ENCODE data around the gene ST7L. TPM values are rescaled to one million over a fixed set of nuclear protein-coding genes. Genes with fewer than 3 reads are reported as not detected.

Gene ST7L
- total RNA-seq, 1 experiment from 2014 or later, result 24.8 TPM

GRCh38 chr1:112589766-112590165 lies 29.2 kb downstream of the ST7L start:
- Histone ChIP-seq H3K36me3 (peaks cover 44% of the 10 kb centered on the region), H3K4me3 (no peak overlapping the region), H3K27me3 (no peaks in the 10 kb centered on the region), H3K9me3 (replicated peaks) (peaks cover 5% of the 10 kb centered on the region; the same call in 1 of the 2 replicates), H3K27ac (no peak overlapping the region), H3K4me1 (peaks cover 4% of the 10 kb centered on the region; the same call in 1 of the 2 replicates)
- no peak for DNase-seq

- Histone ChIP-seq H3K9me3 (replicated peaks) (0 out of 2 replicates have a peak, but pooled peaks cover 5% of the 10 kb centered on the region), H3K36me3 (peaks cover 24% of the 10 kb centered on the region), H3K4me1 (no peaks in the 10 kb centered on the region), H3K4me3 (no peak overlapping the region), H3K27ac (no peak overlapping the region), H3K27me3 (no peaks in the 10 kb centered on the region)
- DNase-seq, result no peak
Observed at GRCh38 chr1:112583366-112583765, 35.6 kb downstream of the ST7L start.

GRCh38 chr1:112581586-112582192 lies 37.3 kb downstream of the ST7L start:
- Histone ChIP-seq H3K4me1 (no peaks in the 10 kb centered on the region), H3K36me3 (peaks cover 27% of the 10 kb centered on the region), H3K27ac (no peak overlapping the region), H3K27me3 (no peaks in the 10 kb centered on the region), H3K9me3 (replicated peaks) (no peaks in the 10 kb centered on the region), H3K4me3 (no peak overlapping the region)
- no peak for DNase-seq

GRCh38 chr1:112579801-112580510 lies 39.0 kb downstream of the ST7L start:
- Histone ChIP-seq H3K27me3 (no peaks in the 10 kb centered on the region), H3K4me3 (no peak overlapping the region), H3K9me3 (replicated peaks) (no peaks in the 10 kb centered on the region), H3K4me1 (peaks cover 7% of the 10 kb centered on the region; the same call in 1 of the 2 replicates), H3K27ac (no peak overlapping the region), H3K36me3 (peaks cover 42% of the 10 kb centered on the region)
- no peak for DNase-seq

GRCh38 chr1:112576240-112576639 lies 42.7 kb downstream of the ST7L start:
- Histone ChIP-seq H3K27ac (no peak overlapping the region), H3K4me3 (no peak overlapping the region), H3K27me3 (no peaks in the 10 kb centered on the region), H3K9me3 (replicated peaks) (no peaks in the 10 kb centered on the region), H3K4me1 (peaks cover 7% of the 10 kb centered on the region; the same call in 1 of the 2 replicates), H3K36me3 (peaks cover 53% of the 10 kb centered on the region)
- no peak for DNase-seq

GRCh38 chr1:112575154-112575804 lies 43.7 kb downstream of the ST7L start:
- no peak overlapping the region for H3K27ac ChIP-seq
- H3K36me3 ChIP-seq, result peaks cover 48% of the 10 kb centered on the region
- peaks cover 7% of the 10 kb centered on the region; the same call in 1 of the 2 replicates for H3K4me1 ChIP-seq
- peak; percentile 26 to 41 for DNase-seq
- H3K9me3 ChIP-seq (replicated peaks), result no peaks in the 10 kb centered on the region
- no peaks in the 10 kb centered on the region for H3K27me3 ChIP-seq
- H3K4me3 ChIP-seq, result no peak overlapping the region

GRCh38 chr1:112565800-112566199 lies 53.1 kb downstream of the ST7L start:
- peaks cover 4% of the 10 kb centered on the region for H3K36me3 ChIP-seq

GRCh38 chr1:112564081-112564480 lies 54.9 kb downstream of the ST7L start:
- no peaks in the 10 kb centered on the region for H3K9me3 ChIP-seq (replicated peaks)
- H3K4me3 ChIP-seq, result no peak overlapping the region
- H3K36me3 ChIP-seq, result no peaks in the 10 kb centered on the region; the same call in none of the 2 replicates
- H3K27ac ChIP-seq, result no peak overlapping the region
- no peaks in the 10 kb centered on the region for H3K27me3 ChIP-seq
- H3K4me1 ChIP-seq, result no peaks in the 10 kb centered on the region
- no peak for DNase-seq

More at GRCh38 chr1:112565800-112566199, 53.1 kb downstream of the ST7L start:
- H3K4me1 ChIP-seq, result no peaks in the 10 kb centered on the region
- DNase-seq, result no peak
- H3K9me3 ChIP-seq (replicated peaks), result no peaks in the 10 kb centered on the region
- no peak overlapping the region for H3K4me3 ChIP-seq
- no peaks in the 10 kb centered on the region for H3K27me3 ChIP-seq
- H3K27ac ChIP-seq, result no peak overlapping the region

GRCh38 chr1:112563341-112563740 lies 55.6 kb downstream of the ST7L start:
- no peaks in the 10 kb centered on the region; the same call in 1 of the 2 replicates for H3K4me1 ChIP-seq
- no peaks in the 10 kb centered on the region for H3K27me3 ChIP-seq
- no peak overlapping the region for H3K4me3 ChIP-seq
- DNase-seq, result no peak
- no peaks in the 10 kb centered on the region; the same call in none of the 2 replicates for H3K36me3 ChIP-seq
- H3K27ac ChIP-seq, result no peak overlapping the region
- H3K9me3 ChIP-seq (replicated peaks), result no peaks in the 10 kb centered on the region

GRCh38 chr1:112558634-112559033 lies 60.3 kb downstream of the ST7L start:
- Histone ChIP-seq H3K36me3 (peaks cover 3% of the 10 kb centered on the region; the same call in 1 of the 2 replicates), H3K27ac (no peak overlapping the region), H3K4me1 (no peaks in the 10 kb centered on the region; the same call in 1 of the 2 replicates), H3K27me3 (no peaks in the 10 kb centered on the region), H3K4me3 (no peak overlapping the region), H3K9me3 (replicated peaks) (no peaks in the 10 kb centered on the region)
- DNase-seq, result peak in 1 of 2 experiments; percentile 18

- no peak for DNase-seq
- Histone ChIP-seq H3K27ac (no peak overlapping the region), H3K36me3 (peaks cover 7% of the 10 kb centered on the region; the same call in 1 of the 2 replicates), H3K4me3 (no peak overlapping the region), H3K27me3 (no peaks in the 10 kb centered on the region), H3K4me1 (no peaks in the 10 kb centered on the region; the same call in 1 of the 2 replicates), H3K9me3 (replicated peaks) (no peaks in the 10 kb centered on the region)
Observed at GRCh38 chr1:112557385-112557784, 61.6 kb downstream of the ST7L start.

GRCh38 chr1:112554411-112554810 lies 64.5 kb downstream of the ST7L start:
- no peaks in the 10 kb centered on the region; the same call in 1 of the 2 replicates for H3K4me1 ChIP-seq
- H3K27ac ChIP-seq, result no peak overlapping the region
- H3K4me3 ChIP-seq, result no peak overlapping the region
- H3K36me3 ChIP-seq, result peaks cover 7% of the 10 kb centered on the region; the same call in 1 of the 2 replicates
- H3K27me3 ChIP-seq, result no peaks in the 10 kb centered on the region
- no peak for DNase-seq
- no peaks in the 10 kb centered on the region for H3K9me3 ChIP-seq (replicated peaks)

GRCh38 chr1:112549590-112549989 lies 69.4 kb downstream of the ST7L start:
- no peaks in the 10 kb centered on the region for H3K9me3 ChIP-seq (replicated peaks)
- H3K27ac ChIP-seq, result no peak overlapping the region
- H3K27me3 ChIP-seq, result no peaks in the 10 kb centered on the region
- H3K36me3 ChIP-seq, result peaks cover 10% of the 10 kb centered on the region; the same call in 1 of the 2 replicates
- no peak overlapping the region for H3K4me3 ChIP-seq
- H3K4me1 ChIP-seq, result peaks cover 5% of the 10 kb centered on the region
- no peak for DNase-seq

GRCh38 chr1:112548547-112548946 lies 70.4 kb downstream of the ST7L start:
- Histone ChIP-seq H3K9me3 (replicated peaks) (no peaks in the 10 kb centered on the region), H3K4me3 (no peak overlapping the region), H3K4me1 (peaks cover 10% of the 10 kb centered on the region), H3K27me3 (no peaks in the 10 kb centered on the region), H3K36me3 (peaks cover 7% of the 10 kb centered on the region; the same call in 1 of the 2 replicates), H3K27ac (no peak overlapping the region)
- no peak for DNase-seq

GRCh38 chr1:112546076-112546475 lies 72.9 kb downstream of the ST7L start:
- Histone ChIP-seq H3K27me3 (no peaks in the 10 kb centered on the region), H3K4me1 (peaks cover 19% of the 10 kb centered on the region), H3K36me3 (peaks cover 3% of the 10 kb centered on the region; the same call in 1 of the 2 replicates), H3K9me3 (replicated peaks) (no peaks in the 10 kb centered on the region), H3K4me3 (no peak overlapping the region), H3K27ac (no peak overlapping the region)
- no peak for DNase-seq

Data from SJCRH30 (cell line).